Fibroblast of gingiva (primary cell): ENCODE measurements around the gene LRMDA.
A peak's percentile ranks its signal among the peaks of the same experiment; 100 is the strongest.
"Not testable (repeated sequence)": the region's sequence is repeated elsewhere in the genome, so short reads cannot be mapped to it uniquely, and the experiment has no call there.

Experiments used
- DNase-seq: peaks from one replicate; pipeline ENCODE4 v3.0.0-alpha.2; 2011; ENCODE audit warnings: low read depth

The LRMDA gene

DNA sequence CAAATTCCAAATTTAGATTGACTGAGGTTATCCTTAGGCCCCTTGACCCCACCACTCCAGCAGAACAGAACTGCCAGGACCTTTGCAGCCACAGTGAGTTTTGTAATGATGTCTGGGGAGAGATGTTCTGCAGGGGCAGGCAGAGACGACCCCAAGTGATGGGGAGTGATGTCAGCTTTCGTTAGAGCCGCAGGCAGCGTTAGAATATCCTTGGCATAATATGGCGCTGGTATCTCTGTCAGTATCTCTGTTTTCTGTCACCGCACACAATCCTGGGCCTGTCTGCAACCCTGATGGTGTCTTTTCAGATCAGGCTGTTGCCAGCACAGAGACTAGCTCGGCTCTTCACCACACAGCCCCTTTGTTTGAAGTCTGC lies 1122.6 kb downstream of the LRMDA start:
- no peak for DNase-seq

- no peak for DNase-seq
These were observed 1123.1 kb downstream of the LRMDA start for GRCh38 chr10:76554478-76554877.

- no peak for DNase-seq
These were observed 1123.7 kb downstream of the LRMDA start for GRCh38 chr10:76555067-76555670.

- no peak for DNase-seq
These were observed 1125.9 kb downstream of the LRMDA start for GRCh38 chr10:76557366-76557765.

DNA sequence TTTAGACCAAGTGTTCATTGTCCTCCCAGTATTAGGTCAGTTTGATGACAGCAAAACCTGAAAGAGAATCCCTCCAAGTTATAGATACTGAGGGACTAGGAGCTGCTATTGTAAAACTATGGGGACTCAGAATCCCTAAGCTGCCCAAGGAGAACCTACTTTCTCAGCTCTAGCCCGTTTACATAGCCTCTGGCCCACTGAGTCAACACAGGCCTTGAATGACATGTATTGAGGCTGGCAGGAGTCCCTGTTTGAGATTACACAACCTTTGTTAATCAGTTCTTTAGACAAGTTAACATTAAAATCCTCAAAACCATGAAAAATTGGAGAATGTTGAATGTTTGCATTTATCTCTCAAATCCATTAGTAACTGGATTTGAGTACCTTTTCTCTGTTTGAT lies 1127.2 kb downstream of the LRMDA start:
- DNase-seq = peak; percentile 95

DNA sequence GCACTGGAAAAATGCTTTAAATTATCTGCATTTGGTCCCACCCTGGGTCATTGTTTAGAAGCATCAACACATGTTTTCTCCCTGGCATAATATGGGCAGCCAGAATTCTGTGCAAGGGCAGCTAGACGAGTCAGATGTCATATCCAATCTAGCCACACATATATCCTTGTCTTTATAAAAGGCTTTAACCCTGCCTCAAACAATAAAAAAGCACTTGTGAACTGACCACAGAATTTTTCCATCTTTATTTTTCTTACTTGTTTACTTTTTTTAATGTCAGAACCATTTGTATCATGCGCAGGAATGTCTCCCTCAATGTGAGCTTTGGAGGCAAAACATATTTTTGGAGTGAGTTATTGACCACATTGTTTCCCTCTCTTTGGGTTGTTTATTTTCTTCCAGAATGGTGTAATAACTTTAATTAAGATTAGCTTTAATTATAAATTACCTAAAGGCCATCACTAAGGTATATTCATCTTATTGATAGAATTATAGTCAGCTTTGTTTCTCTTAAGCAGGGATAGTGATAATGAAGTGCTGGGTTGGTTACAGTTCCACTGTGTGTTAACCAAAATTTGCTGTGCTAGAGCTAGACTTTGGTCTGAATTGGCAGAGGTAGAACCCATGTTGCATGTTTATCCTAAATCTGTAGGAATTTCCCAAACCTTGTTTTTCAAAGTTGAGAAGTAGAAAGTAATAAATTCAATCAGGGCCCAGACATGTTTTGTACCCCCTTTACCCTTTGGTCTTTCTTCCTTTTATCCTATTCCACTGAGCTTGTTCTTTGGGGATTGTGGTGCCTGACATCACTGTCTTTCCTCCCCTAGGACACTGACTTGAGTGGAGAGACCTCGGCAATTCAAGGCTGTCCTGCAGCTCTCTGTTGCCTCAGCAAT lies 1127.8 kb downstream of the LRMDA start:
- peak; percentile 94 for DNase-seq

DNA sequence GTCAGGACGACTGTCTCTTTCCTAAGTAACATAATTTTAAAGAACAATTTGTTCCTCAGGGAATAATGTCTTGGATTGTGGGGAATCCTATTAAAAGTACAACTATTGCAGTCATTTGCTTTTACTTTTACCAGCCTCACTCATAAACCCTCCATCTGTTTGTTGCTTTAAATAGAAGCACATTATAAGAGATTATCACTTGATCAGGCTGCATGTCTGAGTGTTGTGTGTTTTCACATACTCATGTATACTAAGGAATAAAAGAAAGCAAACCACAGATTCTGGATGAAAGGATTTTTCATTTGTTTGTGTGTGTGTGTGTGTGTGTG lies 1128.4 kb downstream of the LRMDA start:
- DNase-seq = peak; percentile 75

GRCh38 chr10:76560338-76560737 lies 1128.9 kb downstream of the LRMDA start:
- DNase-seq = no peak

DNA sequence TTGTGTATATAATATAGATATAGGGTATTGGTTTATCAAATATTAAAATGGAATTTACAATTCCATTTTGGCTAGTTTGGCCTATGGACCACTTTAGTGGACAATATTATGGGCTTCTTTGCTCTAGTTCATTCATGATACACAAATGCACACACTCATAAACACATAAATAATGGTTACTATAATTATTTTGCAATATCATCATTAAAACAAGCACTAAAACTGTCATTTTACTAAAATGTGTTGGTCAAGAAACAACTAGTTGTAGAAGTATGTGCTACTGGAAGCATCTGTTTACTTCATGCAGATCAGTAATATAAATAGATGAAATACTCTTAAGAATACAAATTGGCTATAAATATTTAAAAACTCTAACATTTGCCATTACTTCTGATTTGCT lies 1131.9 kb downstream of the LRMDA start:
- DNase-seq = no peak

DNA sequence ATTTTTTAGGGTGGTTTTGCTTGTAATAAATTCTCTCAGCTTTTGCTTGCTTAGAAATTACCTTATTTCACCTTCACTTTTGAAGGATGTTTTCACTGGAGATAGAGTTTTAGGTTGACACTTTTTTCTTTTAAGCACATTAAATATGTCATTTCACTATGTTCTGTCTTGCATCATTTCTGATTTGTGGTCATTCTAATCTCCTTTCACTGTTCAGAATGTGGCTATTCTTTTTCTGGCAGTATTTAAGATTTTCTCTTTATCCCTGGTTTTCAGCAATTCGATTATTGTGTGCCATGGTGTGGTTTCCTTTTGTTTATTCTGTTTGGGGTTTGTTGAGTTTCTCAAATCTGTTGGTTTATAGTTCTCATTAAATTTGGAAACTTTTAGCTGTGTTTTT lies 1140.6 kb downstream of the LRMDA start:
- no peak for DNase-seq

- DNase-seq = peak; percentile 86
These were observed 1145.0 kb downstream of the LRMDA start for GRCh38 chr10:76576276-76576962.

- no peak for DNase-seq
These were observed 1146.0 kb downstream of the LRMDA start for GRCh38 chr10:76577455-76577854.

DNA sequence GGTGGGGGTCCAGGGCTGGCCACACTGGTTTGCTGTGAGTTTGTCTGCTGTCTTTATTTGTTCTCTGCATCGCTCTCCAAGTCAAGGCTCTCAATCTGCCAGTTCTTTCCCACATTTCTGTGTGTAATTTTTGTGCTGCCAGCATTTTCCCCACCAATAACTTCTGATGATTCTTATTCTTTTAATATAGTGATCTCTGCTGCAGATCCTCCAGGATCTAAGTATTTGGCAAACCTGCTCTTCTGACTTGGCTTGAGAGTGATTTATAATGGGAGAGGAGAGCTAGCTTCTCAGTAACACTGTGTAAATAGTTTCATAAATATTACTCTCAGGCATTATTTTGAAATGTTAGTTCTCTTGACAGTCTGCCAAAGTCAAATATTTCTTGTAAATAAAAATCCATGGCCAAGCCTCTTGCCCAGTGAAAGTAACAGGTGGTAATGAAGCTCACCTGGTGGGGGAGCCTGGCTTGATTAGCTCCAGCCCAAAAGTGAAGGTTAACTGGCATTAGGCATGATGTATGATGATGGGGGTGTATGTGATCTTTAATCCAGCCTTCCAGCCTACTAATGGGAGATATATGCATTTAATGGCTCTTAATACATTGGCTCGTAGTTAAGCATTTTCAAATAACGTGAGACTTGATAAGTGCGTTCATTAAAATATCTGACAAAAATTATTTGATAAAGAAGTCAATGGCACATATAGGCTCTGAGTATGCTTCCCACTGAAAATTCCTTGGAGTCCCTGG lies 1150.3 kb downstream of the LRMDA start:
- peak; percentile 40 for DNase-seq

DNA sequence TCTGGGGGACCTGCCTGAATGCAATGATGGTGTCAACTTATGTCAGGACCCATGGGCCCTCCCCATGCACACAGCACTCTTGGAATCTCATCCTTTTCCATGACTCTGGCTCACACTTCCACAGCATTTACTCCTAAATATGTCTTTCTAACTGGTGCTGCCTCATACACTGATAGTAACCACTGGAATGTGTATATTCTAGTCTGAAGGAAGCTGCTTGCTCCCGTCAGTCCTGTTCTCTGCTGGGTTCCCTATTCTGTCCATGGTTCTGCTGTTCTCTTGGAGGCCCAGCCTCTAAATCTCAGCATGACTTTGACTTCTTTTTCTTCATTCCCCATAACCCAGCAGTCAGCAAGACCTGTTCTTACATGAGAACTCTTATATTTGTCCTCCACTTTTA lies 1151.1 kb downstream of the LRMDA start:
- DNase-seq = no peak

- peak; percentile 97 for DNase-seq
These were observed 1152.3 kb downstream of the LRMDA start for GRCh38 chr10:76583711-76584161.

DNA sequence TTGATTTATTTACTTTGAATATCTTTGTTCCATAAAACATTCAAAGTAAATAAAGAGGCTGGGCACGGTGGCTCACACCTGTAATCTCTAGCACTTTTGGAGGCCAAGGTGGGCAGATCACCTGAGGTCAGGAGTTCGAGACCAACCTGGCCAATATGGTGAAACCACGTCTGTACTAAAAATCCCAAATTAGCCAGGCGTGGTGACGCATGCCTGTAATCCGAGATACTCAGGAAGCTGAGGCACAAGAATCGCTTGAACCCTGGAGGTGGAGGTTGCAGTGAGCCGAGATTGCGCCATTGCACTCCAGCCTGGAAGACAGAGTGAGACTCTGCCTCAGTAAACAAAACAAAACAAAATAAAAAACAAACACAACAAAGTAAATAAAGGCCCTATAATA lies 1153.0 kb downstream of the LRMDA start:
- DNase-seq = not testable (repeated sequence)
